NCI-H69 (cell line): ENCODE results near the gene CRLF2.
"Not testable (repeated sequence)": the region's sequence is repeated elsewhere in the genome, so short reads cannot be mapped to it uniquely, and the experiment has no call there.

ENCODE experiments used
- DNase-seq: peaks from one replicate; lab custom pipeline; 2025; lab: John Stamatoyannopoulos, UW

CRLF2 gene, protein sequence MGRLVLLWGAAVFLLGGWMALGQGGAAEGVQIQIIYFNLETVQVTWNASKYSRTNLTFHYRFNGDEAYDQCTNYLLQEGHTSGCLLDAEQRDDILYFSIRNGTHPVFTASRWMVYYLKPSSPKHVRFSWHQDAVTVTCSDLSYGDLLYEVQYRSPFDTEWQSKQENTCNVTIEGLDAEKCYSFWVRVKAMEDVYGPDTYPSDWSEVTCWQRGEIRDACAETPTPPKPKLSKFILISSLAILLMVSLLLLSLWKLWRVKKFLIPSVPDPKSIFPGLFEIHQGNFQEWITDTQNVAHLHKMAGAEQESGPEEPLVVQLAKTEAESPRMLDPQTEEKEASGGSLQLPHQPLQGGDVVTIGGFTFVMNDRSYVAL

DNA sequence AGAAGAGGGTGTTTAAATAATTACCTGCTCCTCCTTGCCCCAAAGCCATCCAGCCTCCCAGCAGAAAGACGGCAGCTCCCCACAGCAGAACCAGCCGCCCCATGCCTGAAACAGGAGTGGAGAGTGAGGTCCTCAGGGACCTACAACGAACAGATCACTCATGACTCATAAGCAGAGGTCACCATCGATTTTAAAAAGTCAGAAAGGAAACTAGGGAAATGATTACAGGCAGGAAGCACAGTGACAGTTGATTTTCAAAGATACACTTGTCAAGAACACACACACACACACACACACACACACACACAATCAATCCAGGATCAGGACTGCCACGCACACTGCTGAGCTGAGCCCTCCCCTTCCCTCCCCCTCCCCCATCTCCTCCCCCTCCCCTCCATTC is at the start of gene CRLF2:
CRLF2 (minus strand) TSS at position 118 of the 400 bp plus-strand sequence; CDS start at position 103, 15 bp downstream.
- no peak for DNase-seq

GRCh38 chrX:1261771-1262170 is 49.3 kb upstream of the CRLF2 start:
- not testable (repeated sequence) for DNase-seq

DNA sequence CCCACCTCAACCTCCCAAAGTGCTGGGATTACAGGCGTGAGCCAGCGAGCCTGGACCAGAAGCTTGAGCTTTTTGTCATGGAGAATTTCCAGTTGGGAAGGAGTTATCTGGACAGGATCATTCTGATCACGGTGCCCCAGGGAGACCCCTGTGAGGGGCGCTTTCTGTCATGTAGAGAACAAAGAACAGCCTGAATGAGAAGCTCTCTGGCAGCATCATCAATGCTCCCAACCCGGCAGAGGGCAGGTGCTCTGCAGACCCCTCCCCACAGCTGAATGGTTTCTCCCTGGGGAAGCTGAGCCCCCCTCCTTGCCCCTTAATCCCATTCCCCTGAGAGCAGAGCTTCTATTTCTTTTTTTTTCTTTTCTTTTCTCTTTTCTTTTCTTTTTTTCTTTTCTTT is 48.8 kb upstream of the CRLF2 start:
- DNase-seq: no peak

DNA sequence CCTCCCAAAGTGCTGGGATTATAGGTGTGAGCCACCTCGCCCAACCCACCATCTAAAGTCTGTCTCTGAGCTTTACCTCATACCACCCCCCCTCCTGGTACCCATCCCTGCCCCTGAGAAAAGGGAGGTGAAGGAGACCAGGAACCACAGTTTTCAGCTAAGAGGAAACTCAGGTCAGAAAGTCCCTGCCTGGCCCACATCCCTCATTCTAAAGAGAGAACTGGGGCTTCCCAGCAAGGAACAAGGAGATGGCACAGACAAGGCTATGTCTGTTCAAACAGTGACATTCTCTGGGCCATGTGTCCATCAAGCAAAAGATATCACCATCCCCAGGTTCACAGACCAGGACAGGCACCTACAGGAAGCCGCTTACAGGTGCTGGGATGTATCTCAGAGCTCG is 40.4 kb upstream of the CRLF2 start:
- DNase-seq: no peak

GRCh38 chrX:1249101-1249887 is 36.8 kb upstream of the CRLF2 start:
- no peak for DNase-seq

GRCh38 chrX:1248331-1249061 is 36.0 kb upstream of the CRLF2 start:
- DNase-seq: no peak

GRCh38 chrX:1246816-1247215 is 34.4 kb upstream of the CRLF2 start:
- DNase-seq: peak; percentile 31

GRCh38 chrX:1244164-1245076 is 32.0 kb upstream of the CRLF2 start:
- DNase-seq: no peak

- DNase-seq: no peak
These were observed 30.5 kb upstream of the CRLF2 start for GRCh38 chrX:1242891-1243402.

DNA sequence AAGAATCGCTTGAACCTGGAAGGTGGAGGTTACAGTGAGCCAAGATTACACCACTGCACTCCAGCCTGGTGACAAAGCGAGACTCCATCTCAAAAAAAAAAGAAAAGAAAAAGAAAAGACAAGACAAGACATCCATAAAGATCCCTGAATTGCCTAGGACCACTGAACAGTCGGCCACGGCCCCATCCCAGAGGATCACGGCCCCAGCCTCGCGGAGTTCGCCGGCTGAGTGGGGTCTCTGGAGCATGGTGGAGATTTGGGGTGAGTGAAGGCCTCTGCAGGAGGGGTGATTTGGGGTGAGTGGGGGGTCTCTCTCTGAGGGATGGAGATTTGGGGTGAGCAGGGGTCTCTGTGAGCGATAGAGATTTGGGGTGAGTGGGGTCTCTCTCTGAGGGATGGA is 28.1 kb upstream of the CRLF2 start:
- DNase-seq: not testable (repeated sequence)

- no peak for DNase-seq
These were observed 27.3 kb upstream of the CRLF2 start for GRCh38 chrX:1239681-1240142.

GRCh38 chrX:1231850-1232465 is 19.5 kb upstream of the CRLF2 start:
- DNase-seq: no peak

DNA sequence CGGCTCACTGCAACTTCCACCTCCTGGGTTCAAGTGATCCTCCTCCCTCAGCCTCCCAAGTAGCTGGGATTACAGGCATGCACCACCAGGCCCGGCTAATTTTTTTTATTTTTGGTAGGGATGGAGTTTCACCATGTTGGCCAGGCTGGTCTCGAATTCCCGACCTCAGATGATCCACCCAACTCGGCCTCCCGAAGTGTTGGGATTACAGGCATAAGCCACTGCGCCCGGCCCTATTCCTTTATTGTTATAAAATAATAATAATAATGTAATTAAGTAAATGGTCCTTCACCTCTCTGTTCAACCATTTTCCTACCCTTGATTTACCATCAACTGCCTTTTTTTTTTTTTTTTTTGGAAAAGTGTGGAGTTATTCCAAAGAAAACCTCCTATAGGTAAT is 15.7 kb upstream of the CRLF2 start:
- not testable (repeated sequence) for DNase-seq

DNA sequence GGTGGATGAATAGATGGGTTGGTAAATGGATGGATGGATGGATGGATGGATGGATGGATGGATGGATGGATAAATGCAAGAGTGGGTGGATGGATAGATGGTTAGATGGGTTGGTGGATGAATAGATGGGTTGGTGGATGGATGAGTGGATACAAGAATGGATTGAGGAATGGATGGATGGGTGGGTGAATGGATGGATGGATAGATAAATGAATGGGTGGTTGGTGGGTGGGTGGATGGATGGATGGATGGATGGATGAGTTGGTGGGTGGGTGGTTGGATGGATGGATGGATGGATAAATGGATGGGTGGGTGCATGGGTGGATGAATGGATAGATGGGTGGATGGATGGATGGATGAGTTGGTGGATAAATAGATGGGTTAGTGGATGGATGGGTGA is 13.8 kb upstream of the CRLF2 start:
- DNase-seq: no peak

- no peak for DNase-seq
These were observed 12.5 kb upstream of the CRLF2 start for GRCh38 chrX:1224954-1225353.

DNA sequence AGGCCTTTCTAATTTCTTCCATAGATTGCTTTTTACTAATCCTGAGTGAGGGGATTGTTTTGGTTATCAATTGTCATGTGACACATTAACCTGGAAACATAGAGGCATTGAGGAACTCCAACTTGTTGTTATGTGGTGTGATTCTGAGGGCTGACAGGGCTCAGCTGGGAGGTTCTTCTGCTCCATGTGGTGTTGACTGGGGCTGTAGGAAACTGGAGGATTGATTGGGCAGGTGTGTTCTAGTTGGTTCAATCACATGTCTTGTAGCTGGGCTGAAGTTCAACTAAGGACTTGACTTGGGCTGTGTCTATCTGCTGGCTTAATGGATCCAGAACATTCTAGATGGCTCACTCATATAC is 10.8 kb upstream of the CRLF2 start:
- DNase-seq: no peak

DNA sequence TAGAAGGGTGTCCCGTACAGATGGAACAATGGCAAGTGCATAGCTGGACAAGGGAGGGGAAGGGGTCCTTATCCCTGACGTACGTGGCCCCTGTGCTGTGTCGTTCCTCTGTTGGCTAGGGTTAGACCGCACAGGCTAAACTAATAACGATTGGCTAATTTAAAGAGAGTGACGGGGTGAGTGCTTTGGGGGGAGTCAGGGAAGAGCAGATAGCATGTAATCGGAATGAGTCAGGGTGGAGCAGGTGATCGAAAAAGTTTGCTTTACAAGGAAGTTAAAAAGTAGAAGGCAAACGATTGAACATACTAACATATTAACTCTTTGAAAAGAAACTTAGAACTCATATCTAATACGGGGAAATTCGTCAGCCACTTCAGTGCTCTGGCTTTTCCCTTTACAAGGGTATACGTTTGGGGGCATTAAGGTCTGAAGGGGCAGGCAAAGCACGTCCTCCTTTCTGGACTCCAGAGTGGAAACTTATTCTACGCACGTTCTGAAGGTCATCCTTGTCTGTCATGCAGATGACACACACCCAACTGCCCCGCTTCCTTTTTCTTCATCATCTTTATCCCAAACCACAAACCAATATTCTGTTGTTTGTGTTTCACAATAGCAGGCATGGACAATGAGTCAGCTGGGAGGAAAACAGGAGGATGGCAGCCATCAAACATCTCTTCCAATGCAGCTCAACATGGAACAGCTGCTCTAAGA is 10.2 kb upstream of the CRLF2 start:
- no peak for DNase-seq

DNA sequence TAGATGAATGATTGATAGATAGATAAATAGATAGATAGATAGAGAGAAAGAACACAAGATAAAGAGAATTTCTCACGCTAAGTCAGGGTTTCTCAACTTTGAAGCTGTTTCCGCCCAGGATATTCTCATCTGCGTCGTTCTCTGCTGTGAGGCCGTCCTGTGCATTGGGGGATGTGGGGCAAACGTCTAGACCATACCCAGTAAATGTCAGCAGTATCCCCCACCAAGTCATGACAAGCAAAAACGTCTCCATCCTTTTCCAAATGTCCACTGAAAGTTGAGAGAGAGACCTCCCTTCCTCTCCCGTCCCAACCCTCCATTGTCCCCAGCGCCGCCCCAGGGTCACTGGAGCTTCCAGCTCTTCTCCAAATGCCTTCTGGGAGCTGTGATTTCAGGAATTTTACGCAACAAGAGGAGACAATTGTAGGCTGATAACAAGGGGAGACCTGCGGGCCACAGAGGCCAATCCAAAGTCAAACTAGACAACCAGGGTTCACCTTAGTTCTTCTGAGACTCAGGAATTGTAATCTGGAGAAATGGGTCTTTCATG is 8.9 kb upstream of the CRLF2 start:
- no peak for DNase-seq

DNA sequence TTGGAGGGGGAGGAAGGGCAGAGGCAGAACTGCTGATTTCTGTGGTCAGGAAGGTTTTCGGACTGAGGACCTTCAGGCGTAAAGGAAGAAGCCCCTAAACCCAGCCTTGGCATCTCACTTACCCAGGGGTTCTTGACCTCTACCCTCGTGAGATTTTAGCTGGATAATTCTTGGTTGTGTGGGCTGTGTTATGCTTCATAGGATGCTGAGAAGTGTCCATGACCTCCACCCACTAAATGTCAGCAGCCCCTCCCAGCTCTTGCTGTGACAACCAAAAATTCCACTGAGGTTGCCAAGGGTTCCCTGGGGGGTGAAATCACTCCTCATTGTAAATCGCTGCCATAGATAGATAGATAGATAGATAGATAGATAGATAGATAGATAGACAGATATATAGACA is 5.8 kb upstream of the CRLF2 start:
- no peak for DNase-seq
